HG03175 (cell line): ENCODE results near the gene EXT2.

Source experiments
- ATAC-seq: cut with Tn5 transposase; IDR thresholded peaks from one replicate; pipeline ENCODE4 v1.9.1; 2021; ENCODE audit warnings: mild to moderate bottlenecking, moderate library complexity; ENCODE audit not compliant: unreplicated experiment

The EXT2 gene

DNA sequence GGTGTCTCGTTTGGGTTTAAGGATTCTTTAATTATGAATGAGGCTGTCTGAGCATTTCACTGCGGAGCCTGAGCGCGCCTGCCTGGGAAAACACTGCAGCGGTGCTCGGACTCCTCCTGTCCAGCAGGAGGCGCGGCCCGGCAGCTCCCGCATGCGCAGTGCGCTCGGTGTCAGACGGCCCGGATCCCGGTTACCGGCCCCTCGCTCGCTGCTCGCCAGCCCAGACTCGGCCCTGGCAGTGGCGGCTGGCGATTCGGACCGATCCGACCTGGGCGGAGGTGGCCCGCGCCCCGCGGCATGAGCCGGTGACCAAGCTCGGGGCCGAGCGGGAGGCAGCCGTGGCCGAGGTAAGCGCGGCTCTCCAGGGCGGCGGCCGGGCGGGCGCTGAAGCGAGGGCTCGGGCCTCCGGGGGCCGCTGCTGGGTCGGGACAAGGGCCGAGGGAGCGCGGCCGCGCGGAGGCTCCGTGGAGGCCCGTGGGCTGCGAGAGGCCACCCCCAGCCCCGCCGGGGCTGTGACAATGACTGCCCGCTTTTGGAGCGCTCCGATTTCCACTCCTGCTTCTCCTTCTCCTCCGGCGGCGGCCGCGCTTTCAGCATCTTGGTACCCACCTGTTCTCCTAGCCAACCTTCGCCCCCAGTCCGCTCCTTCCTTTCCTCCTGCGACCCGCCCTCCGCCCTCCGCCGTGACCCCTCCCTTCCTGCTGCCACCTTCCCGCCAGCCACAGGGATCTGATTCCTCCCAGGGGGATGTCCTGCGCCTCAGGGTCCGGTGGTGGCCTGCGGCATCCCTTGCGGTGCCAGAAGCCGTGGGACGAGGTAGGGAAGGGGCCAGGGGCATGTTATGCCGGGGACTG, at the start of gene EXT2:
Gene EXT2 (plus strand): TSS at position 173 of the 854 bp plus-strand sequence. CDS start 12,035 bp downstream, outside the sequence.
- peak; percentile 92 for ATAC-seq

DNA sequence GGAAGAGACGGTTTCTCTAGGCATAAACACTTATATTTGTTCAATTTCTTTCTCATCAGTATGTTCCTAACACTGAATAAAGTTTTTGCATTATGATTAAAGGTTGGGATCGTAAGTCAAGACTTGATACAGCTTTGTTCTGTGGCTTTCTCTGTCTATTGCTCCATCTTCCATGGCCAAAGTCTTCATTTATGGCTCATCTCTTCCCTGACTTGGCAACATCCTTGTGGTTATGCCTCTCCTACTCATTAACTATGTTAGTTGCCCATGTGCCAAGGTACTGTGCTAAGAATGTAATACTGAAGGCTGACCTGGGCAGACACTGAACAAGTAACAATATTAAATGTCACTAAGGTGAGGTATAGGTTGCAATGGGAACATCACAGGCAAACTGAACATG, 49.3 kb upstream of the EXT2 start:
- ATAC-seq, result no peak

DNA sequence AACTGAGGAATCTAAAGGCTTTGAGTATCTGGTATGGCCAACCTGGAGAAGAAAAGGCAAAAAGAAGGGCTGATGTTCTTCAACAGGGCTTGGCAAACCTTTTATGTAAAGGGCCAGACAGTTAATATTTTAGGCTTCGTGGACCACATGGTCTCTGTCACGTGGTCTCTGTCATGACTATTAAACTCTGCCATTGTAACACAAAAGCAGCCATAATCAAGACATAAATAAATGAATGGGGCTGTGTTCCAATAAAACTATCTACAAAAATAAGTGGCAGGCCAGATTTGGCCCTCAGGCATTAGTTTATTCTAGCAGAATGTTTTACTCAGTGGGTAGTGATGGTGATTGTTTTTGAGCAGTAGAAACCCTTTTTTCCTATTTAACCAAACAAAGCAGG, 48.2 kb upstream of the EXT2 start:
- ATAC-seq, result no peak

DNA sequence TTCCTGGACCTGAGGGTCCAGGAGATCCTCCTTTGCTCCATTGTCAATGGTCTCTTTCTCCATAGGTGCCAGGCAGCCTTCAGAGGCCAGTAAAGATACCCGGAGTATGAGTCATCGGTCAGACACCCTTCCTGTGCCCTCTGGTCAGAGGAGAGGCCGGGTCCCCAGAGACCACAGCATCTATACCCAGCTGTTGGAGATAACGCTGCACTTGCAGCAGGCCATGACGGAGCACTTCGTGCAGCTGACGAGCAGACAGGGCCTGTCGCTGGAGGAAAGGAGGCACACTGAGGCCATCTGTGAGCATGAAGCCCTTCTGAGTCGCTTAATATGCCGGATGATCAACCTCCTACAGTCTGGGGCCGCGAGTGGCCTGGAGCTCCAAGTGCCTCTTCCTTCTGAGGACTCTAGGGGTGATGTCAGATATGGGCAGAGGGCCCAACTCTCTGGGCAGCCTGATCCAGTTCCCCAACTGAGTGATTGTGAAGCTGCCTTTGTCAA, 47.5 kb upstream of the EXT2 start, which contains the start of gene ACCSL:
Gene ACCSL (plus strand): TSS at position 51 of the 501 bp plus-strand sequence. CDS start 56 bp downstream, at position 107.
- no peak for ATAC-seq

DNA sequence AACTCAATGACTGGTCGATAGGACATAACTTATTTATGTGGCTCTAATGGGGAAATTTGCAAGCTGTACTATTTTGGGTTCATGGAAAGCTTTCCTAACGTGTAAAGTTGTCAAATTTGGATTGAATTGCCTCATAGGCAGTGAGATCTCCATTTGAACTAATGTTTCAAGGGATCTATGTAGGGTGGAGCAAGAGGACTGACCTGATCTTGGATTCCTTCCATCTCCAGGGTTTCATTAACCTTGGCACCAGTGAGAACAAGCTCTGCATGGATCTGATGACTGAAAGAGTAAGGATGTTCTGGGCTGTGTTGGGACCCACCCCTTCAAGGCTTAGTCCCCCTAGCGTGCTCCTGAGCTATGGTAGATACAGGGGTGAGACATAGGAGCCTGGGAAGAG, 45.6 kb upstream of the EXT2 start:
- ATAC-seq, result no peak

DNA sequence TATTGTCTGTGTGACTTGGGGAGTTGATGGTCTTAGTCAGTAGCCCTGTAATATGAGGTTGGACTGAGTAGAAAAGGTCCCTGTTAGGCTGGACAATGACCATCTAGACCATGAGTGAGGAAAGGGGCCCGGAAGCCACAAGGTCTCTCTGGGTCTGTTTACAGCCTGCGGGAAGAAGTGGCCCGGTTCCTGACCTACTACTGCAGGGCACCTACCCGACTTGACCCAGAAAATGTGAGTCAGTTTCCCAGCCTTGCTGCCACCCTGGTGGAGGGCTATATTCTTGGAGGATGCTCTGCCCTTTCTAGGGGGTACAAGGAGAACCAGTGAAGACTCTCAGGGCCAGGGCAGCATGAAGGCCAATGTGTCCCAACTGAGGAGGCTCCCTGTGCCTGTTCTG, 44.3 kb upstream of the EXT2 start:
- no peak for ATAC-seq

DNA sequence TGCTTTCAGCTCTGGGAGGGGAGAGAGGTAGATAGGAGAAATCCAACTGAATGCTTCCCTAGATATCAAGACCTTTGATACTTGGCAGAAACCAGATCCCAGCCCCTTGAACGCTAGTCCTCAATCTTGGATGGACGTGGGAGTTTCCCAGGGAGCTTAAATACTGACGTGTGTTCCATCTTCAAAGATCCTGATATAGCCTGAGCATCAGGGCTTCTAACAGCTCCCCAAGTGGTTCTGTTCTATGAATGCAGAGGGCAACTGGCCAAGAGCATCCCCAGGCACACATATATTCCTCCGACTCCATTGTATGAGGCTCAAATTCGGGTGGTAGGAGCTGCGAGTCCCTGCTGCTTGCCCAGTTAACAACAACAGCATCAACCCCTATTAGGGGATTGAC, 38.1 kb upstream of the EXT2 start:
- no peak for ATAC-seq

DNA sequence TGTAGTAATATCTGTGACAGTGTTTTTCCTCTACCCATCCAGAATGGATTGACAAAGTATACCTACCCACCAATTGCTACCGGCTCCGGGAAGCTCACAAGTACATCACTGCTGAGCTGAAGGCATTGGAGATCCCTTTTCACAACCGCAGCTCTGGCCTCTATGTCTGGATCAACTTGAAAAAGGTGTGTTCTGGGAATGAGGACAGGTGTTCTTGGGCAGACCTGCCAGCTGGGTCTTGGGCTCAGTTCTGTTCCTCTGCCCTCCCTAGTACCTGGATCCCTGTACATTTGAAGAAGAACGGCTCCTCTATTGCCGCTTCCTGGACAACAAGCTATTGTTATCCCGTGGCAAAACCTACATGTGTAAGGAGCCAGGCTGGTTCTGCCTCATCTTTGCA, 37.2 kb upstream of the EXT2 start:
- ATAC-seq, result no peak

DNA sequence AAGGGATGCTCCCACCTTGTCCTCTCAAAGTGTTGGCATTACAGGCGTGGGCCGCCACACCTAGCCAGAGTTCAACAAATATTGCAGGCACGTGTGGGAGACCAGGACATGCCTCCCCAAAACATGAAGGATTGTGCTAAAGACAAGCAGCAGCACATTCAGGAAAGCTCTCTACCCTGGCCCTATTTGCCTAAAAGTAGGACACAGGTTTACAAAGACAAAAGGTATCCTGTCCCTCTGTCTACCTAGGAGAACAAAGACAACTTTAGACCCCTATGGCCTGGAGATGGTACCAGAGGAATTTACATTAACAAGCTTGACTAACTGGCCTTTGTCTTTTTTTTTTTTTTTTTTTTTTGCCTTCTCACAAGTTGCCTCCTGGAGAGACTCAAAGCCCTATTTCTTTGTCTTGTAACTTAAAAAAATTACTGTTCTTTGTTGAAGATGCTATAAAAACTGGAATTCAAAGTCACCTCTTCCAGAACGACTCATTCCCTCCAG, 30.3 kb upstream of the EXT2 start:
- no peak for ATAC-seq

DNA sequence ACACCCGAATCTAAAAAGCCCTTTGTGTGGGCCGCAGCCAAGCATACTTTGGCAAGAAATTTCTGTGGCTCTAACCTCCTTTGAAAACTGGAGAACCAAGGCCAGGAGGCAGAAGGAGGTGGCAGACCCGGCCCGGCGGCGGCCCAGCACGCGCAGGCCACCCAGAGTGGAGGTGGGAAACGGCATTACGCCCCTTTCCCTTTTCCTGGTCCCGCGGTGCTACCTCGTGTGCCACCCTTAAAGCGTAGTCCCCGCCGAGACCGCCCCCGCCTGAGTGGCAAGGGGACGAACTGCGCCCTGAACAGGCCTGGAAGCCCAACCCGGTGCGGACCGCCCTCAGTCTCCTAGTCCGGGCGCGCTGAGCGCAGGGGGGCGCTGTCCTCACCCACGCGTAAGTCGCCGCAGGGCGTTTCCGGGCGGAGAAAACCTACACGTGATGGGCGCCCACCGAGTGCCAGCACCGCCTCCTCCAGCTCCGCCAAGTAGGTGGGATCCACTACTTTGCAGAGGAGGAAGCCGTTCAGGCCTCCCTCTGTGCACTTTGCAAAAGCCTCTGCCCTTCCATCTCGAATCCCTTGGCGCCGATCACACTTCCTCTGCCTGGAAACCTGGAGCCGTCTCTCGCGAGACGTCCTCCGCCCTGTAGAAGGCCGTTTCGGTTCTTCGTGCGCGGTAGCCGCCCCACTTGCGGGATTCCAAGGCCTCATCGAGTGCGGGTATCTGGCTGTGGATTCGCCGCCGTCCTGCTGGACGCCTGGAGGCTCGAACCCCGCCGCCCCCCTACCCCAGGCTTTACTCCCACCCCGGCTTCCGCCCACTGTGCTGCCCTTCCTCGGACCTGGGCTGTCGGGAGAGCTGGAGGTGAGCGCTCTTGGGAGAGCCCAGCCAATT, 29.4 kb upstream of the EXT2 start, which contains the start of gene ACCS:
Gene ACCS (plus strand): TSS at position 430 of the 891 bp plus-strand sequence. CDS start 1,358 bp downstream, outside the sequence.
- peak; percentile 97 for ATAC-seq

DNA sequence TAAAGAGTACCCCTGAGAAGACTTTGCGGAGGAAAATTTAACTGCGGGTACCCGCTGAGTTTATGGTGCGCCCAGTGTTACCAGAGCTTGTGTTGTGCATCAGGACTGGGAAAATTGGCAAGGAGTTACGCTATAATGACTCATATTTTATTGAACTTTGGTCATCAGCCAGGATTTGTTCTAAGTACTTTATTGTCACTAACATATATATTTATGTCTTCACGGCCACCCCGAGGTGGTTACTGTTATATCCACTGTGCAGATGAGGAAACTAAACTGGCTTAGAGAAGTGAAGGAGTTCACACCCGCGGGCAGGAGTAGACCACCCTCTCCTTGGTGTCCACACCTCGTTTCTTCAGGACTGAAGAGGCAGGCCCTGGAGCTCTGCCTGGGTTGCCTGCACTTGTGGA, 28.7 kb upstream of the EXT2 start:
- ATAC-seq, result no peak

DNA sequence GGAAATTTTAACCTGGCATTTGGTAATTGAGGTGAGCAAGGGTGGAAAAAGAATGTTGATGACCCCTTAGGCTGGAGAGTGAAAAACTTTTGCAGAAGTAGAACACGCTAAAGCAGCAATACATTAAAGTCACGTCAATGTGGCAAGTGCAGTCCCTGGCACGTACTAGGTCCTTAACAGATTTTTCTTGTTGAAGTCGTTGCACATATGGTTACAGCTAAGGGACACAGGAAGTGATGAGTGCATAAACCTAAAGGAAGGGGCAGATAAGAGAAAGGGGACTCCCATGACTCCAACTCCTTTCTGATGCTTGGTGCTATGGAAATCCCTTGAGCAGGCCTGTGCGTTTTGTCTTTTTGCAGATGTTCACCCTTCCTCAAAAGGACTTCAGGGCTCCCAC, 28.2 kb upstream of the EXT2 start:
- ATAC-seq, result no peak

DNA sequence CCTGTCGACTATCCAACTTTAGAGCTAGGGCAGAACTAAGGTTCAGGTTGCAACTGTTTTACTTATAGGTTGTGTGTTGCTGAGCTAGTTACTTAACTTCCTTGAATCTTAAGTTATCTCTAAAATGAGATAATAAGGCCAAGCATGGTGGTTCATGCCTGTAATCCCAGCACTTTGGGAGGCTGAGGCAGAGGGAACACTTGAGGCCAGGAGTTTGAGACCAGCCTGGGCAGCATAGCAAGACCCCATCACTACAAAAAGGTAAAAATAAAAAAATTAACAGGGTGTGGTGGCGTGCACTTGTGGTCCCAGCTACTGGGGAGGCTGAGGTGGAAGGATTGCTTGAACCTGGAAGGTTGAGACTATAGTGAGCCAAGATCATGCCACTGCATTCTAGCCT, 27.3 kb upstream of the EXT2 start:
- no peak for ATAC-seq

DNA sequence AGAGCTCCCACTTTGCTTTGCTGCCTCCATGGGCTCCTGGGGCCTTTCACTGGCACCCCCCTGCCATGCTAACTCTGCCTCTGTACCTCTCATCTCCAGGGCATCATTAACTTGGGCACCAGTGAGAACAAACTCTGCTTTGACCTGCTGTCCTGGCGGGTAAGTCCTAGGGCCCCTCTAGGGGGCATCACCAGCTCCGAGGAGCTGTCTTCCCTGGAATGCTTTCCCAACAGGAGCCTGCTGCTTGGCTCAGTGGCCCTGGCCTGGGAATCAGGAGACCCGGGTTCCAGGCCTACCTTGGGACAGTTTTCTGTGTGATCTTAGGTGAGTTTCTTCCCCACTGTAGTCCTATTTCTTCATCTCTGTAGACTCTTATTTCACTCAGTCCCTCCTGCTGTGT, 24.3 kb upstream of the EXT2 start:
- no peak for ATAC-seq

DNA sequence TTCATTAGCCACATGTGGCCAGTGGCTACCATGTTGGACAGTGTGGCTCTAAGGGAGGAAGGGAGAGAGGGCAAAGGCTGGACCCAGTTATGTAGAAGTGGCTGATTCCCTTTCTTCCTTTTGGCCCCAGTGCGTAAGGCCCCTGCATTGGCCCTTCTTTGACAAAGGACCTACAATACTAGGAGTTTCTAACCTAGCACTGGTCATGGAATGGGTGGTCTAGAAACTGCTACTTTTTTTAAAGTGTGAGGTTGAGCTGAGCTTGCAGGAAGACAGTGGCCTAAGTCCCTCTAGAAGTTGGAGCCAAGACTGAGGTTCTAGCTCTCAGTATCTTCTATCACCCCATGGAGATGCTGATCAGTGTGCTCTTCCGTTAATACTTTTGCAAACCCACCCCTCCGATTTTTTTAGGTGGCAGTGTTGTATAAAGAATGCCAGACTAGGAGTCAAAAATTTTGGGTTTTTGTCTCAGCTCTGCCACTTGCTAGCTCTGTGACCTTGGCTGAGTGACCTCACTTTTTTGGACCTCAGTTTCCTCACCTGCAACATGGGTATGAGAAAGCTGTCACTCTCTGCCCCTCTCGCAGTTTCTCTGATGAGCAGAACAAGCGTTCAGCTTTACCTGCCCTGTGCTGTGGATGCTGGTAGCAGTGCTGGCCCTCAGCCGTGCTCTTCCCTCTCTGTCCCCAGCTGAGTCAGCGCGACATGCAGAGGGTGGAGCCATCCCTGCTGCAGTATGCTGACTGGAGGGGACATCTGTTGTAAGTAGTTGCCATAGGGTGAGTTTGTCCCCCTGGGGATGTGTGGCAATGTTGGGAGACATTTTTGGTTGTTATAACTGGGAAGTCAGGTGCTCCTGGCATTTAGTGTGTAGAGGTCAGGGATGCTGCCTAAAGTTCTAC, 22.5 kb upstream of the EXT2 start:
- ATAC-seq, result no peak

DNA sequence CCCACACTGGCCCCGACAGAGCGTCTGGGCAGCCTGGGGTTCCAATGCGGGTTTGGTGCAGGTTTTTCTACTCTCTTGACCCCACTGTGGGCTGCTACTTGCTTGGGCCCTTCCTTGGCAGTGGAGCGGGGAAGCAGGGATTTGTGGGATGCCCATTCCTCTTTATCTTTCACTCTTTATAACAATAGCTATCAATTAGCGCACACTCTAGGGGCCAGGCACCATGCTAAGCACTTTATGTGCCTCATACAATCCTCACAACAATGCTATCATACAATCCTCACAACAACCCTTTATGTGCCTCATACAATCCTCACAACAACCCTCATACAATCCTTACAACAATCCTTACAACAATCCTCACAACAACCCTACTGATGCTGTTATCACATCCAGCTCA, 16.7 kb upstream of the EXT2 start:
- no peak for ATAC-seq

DNA sequence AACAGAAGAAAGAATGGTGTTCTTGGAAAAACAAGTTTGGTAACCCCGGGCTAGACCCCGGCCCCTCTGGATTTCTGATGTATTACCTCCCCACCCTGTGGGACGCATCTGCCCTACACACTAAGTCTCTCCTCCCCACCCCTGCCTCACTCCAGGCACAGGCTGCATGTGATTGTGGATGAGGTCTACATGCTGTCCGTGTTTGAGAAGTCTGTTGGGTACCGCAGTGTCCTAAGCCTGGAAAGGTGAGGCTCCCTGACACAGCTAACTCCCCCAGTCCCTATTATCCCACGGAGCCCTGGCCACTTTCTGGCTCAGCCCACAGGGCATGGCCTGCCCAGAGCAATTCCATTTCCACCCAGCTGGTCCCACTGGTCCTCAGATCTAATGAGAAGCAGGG, 16.1 kb upstream of the EXT2 start:
- no peak for ATAC-seq

DNA sequence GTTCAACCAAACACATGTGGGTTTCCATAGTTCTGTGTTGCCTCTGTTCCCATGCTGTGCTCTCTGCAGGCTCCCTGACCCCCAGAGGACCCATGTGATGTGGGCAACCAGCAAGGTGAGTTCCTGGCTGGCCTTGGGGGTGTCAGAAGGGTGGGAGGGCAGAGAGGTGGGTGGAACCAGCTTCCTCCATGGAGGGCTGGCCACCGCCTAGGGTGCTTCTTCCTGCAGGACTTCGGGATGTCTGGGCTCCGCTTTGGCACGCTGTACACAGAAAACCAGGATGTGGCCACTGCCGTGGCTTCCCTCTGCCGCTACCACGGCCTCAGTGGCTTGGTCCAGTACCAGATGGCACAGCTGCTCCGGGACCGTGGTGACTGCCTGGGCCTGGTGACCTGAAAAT, 14.5 kb upstream of the EXT2 start:
- no peak for ATAC-seq

DNA sequence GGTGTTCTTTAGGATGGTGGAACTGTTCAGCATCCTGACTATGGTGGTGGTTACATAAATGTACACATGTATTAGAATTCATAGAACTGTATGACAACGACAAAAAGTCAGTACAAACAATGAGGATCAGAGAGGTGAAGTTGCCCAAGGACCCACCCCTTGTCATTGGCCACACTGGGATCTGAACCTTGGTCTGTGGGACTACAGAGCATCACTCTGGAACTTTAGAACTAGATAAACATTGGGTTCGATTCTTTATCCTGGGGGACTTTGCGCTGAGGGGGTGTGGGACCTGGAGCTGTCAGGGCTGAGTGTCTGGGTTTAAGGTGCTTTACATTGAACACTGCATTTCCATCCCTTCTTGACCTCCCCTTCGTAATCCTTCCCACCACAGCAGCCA, 12.8 kb upstream of the EXT2 start:
- no peak for ATAC-seq

DNA sequence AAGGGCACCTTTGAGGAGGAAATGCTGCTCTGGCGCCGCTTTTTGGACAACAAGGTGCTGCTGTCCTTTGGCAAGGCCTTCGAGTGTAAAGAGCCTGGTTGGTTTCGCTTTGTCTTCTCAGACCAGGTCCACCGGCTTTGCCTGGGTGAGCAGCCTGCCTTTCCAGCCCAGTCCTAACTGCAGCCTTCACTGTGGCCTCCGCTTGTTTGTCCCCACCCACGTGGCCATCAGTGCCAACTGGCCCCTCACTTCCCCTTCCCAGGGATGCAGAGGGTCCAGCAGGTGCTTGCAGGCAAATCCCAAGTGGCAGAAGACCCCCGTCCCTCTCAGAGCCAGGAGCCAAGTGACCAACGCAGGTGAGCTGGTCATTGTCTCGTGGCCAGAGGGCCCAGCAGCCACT, 12.0 kb upstream of the EXT2 start:
- no peak for ATAC-seq
